ENCODE data around the gene AGAP3. TPM values are rescaled to one million over a fixed set of nuclear protein-coding genes. Genes with fewer than 3 reads are reported as not detected.

Gene AGAP3
- total and polyA plus RNA-seq, 2 of the 4 experiments (the other 2 are of a cell fraction), result 35.3 to 93.9 TPM

DNA sequence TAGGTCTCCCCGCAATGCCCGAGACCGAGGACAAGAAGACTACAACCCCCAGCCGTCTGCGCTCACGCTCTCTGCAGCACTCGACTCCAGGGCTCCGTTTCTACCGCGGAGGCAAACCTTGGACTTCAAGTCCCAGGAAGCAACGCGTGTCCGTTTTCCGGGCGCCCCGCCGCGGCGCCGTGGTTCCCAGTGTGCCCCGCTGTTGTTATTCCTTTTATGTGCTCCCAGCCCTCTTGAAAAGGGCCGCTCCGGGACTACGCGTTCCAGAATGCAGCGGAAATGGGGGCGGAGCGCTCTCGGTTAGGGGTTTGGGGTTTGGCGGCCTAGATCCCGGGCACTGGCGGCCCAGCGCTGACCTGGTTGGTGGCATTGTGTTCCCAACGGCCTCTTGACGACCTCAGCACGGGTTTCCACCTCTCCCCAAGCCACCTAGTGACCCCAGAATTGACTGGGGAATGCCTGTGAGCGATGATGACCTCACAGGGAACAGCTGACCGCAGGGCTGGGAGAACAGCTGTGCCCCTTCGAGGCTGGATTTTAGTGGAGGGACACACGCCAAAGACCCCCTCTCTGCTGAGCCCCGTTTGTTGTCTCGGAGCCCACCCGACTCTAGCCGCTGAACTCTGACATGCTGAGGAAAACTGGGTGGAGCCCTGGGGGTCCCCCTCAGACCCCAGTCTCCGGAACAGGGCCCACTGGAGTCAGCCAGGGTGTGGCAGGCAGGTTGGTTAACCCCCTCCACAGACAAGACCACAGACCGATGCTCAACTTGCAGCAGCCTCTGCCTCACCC is 28.1 kb upstream of the AGAP3 start (continued):
- TF ChIP-seq CHD1 (IDR thresholded peaks at IDR 0.05; ENCODE audit: low read depth, low read length), result no peak; the same call in 1 of the 2 replicates
- TF ChIP-seq RFX5 (IDR thresholded peaks at IDR 0.05; ENCODE audit: low read depth, low read length), result no peak

GRCh38 chr7:151058781-151059366 is 27.4 kb upstream of the AGAP3 start:
- H3K4me2 ChIP-seq (ENCODE audit: low read depth, low read length), result peak overlapping the region; percentile 80
- peak overlapping the region; percentile 91 for H3K23ac ChIP-seq (ENCODE audit: low read depth, low read length)
- CTCF ChIA-PET, result no interaction called here
- peak overlapping the region; percentile 18 for H2BK20ac ChIP-seq (ENCODE audit: low read depth, low read length)
- peaks cover 25% of the 10 kb centered on the region for H4K20me1 ChIP-seq (ENCODE audit: insufficient read depth, low read length)
- H2AK5ac ChIP-seq (ENCODE audit: low read depth, low read length), result peak overlapping the region; percentile 95
- intact Hi-C loops (cut with micrococcal nuclease), result loop anchor here (1.0 to 2.0 kb wide), 2 partner anchors 9 to 22 kb away; partner anchors contain the start of gene FASTK
- H3K9me1 ChIP-seq (ENCODE audit: insufficient read depth, low read length), result peaks cover 12% of the 10 kb centered on the region; the same call in 1 of the 2 replicates
- H4K5ac ChIP-seq (ENCODE audit: low read depth, low read length), result peak overlapping the region; percentile 80
- 50% methylated on average over 1 of the region's 18 CpGs; no CpG with 5 or more reads in 1 of the 2 experiments for WGBS, 2 experiments (ENCODE audit: extremely low coverage in 2 of 2, insufficient read length in 1 of 2)
- peak overlapping the region; percentile 52 for H3K4me3 ChIP-seq (ENCODE audit: insufficient read depth, low read depth, low read length)
- H4K91ac ChIP-seq (ENCODE audit: insufficient read depth, low read depth, low read length), result peak overlapping the region; percentile 98
- peak overlapping the region; percentile 97 for H3K14ac ChIP-seq (replicated peaks; ENCODE audit: low read depth, low read length)
- peak overlapping the region; percentile 69; the same call in 2 of the 3 replicates for H2BK15ac ChIP-seq (ENCODE audit: low read depth, low read length)
- no TSS peak for BruUV-seq (replicated peaks)
- H4K8ac ChIP-seq (ENCODE audit: low read depth in 2 of 2, low read length in 2 of 2), result peak overlapping the region; percentile 94 to 100
- H2AK9ac ChIP-seq (replicated peaks; ENCODE audit: low read depth, low read length, poor library complexity), result peak overlapping the region; percentile 95
- peaks cover 20 to 60% of the 10 kb centered on the region in 2 experiments for H3K79me1 ChIP-seq (ENCODE audit: low read depth in 1 of 2, low read length in 2 of 2)
- H3K27ac ChIP-seq (ENCODE audit: insufficient read depth, low read length), result peak overlapping the region; percentile 91
- peak overlapping the region; percentile 80 for H3K18ac ChIP-seq (ENCODE audit: low read depth, low read length)
- ATAC-seq (ENCODE audit: low read depth), result no peak
- H3K27me3 ChIP-seq (ENCODE audit: control insufficient read depth, insufficient read depth, low read length), result no peaks in the 10 kb centered on the region
- H3K36me3 ChIP-seq (ENCODE audit: control insufficient read depth, insufficient read depth, low read length), result no peaks in the 10 kb centered on the region; the same call in 1 of the 2 replicates
- peak overlapping the region; percentile 95 for H3K56ac ChIP-seq (ENCODE audit: extremely low read depth, insufficient read depth, low read length)
- peak overlapping the region; percentile 97 for H3K4ac ChIP-seq (ENCODE audit: low read depth, low read length)
- H3K9ac ChIP-seq (ENCODE audit: low read depth, low read length), result peak overlapping the region; percentile 82
- H2AFZ ChIP-seq (replicated peaks; ENCODE audit: low read length, poor library complexity), result peak overlapping the region; percentile 95
- peak overlapping the region; percentile 94 for H2BK5ac ChIP-seq (ENCODE audit: low read depth, low read length, poor library complexity, severe bottlenecking)
- in situ Hi-C loops (cut with MboI; ENCODE audit: low sequenced_read_pairs), result no loop called here
- peak overlapping the region; percentile 84 for H2BK120ac ChIP-seq (ENCODE audit: low read depth, low read length)
- TF ChIP-seq MXI1 (IDR thresholded peaks at IDR 0.05; ENCODE audit: borderline replicate concordance, low read depth, low read length), result no peak
- TF ChIP-seq CHD1 (IDR thresholded peaks at IDR 0.05; ENCODE audit: low read depth, low read length), result no peak; the same call in 1 of the 2 replicates
- TF ChIP-seq POLR2A (IDR thresholded peaks at IDR 0.05; ENCODE audit: low read depth, low read length), result no peak
- no peak for TF ChIP-seq SMC3 (IDR thresholded peaks at IDR 0.05; ENCODE audit: low read depth, low read length)
- no peak for TF ChIP-seq CEBPB (IDR thresholded peaks at IDR 0.05; ENCODE audit: low read depth, low read length)
- TF ChIP-seq FOS (IDR thresholded peaks at IDR 0.05; ENCODE audit: low read depth, low read length), result no peak
- no peak for TF ChIP-seq MAFK (IDR thresholded peaks at IDR 0.05; ENCODE audit: low read depth, low read length)
- TF ChIP-seq RFX5 (IDR thresholded peaks at IDR 0.05; ENCODE audit: low read depth, low read length), result no peak
- TF ChIP-seq RAD21 (IDR thresholded peaks at IDR 0.05; ENCODE audit: low read length), result no peak
- no peak for TF ChIP-seq BHLHE40 (IDR thresholded peaks at IDR 0.05; ENCODE audit: low read depth, low read length)
- no peak for TF ChIP-seq ELK1 (IDR thresholded peaks at IDR 0.05; ENCODE audit: borderline replicate concordance, low read depth, low read length)
- POLR2A ChIA-PET (ENCODE audit: unreplicated experiment), result interaction anchor here (0.6 kb wide), 1 partner anchor 50 kb away, joined by 6 read pairs; no protein-coding TSS in a partner anchor
- peaks cover 43% of the 10 kb centered on the region for H3K4me1 ChIP-seq (ENCODE audit: control insufficient read depth, insufficient read depth, low read length)
- no peaks in the 10 kb centered on the region for H3K9me3 ChIP-seq (ENCODE audit: control insufficient read depth, insufficient read depth, low read length)
- DNase-seq, result no peak
- dilution Hi-C loops (cut with HindIII; ENCODE audit: low sequenced_read_pairs, unreplicated experiment), result no loop called here
